AG08396 (cell line): Measurements from ENCODE around the gene C10orf105.

ENCODE experiments used
- DNase-seq: peaks from one replicate; pipeline ENCODE4 v3.0.0; 2012; ENCODE audit warnings: low spot score, mixed read lengths

The C10orf105 gene

GRCh38 chr10:71675295-71675970, 44.1 kb downstream of the C10orf105 start:
- DNase-seq, result no peak

DNA sequence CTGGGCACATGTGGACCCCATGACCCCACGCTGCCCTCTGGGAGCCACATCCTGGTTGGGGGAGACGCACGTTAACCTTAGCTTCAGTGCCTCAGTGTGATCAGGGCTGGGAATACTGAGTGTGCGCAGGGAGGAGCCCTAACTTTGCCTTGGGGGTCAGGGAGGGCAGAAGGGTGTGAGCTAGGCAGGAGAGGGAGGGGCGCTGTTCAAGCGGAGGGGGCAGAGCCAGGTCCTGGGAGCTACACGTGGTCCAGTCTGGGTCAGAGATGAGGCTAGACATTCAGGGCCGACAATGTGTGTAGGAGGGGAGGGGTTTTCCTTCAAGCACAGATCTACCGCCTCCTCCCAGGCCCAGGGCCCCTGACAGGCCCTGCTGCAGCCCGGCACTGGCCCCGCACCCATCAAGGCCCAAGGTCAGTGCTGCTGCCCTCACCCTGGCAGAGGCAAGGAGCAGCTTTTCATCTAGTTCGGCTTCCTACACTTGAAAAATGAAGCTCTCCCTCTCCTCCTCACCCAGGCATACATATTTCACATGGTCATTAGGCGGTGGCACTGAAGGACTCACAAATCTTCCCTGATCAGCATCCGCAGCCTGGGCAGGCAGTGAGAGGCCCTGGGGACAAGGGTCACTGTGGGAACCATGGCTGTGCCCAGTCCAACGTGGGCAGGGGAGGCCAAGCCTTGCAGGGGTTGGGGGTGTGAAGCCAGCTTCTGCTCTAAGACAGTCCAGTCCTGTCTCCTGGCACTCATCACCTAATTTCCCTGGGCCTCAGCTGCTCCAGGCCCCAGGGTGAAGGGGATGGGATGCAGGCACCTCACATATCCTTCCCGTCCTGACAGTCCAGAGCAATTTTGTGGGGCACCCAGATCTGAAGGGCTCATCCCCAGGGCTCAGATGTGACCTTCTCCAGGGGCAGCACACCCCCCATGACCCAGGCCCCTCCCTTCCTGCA, 47.3 kb downstream of the C10orf105 start:
- no peak for DNase-seq

- no peak for DNase-seq
These were observed 52.2 kb downstream of the C10orf105 start for GRCh38 chr10:71667387-71667752.

- DNase-seq, result no peak
These were observed 52.8 kb downstream of the C10orf105 start for GRCh38 chr10:71666639-71667386.

- DNase-seq, result no peak
These were observed 54.1 kb downstream of the C10orf105 start for GRCh38 chr10:71665456-71665855.

DNA sequence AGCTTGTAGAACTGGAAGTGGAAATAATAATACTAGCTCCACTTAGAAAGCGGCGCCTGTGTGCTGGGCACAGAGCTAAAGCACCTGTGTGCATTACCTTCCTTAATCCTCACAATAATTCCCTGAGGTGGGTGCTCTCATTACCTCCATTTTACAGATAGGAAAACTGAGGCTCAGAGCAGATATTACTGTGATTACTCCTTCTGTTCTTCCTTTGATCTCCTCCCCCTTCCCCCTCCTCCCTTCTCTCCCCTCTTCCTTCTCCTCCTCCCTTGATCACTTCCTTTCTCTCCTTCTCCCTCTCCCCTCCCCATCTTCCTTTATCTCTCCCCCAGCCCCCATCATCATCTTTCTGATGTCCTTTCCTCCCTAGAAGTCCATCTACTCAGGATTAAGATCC, 55.0 kb downstream of the C10orf105 start:
- no peak for DNase-seq

GRCh38 chr10:71663311-71663710, 56.3 kb downstream of the C10orf105 start:
- no peak for DNase-seq

GRCh38 chr10:71661779-71662336, 57.7 kb downstream of the C10orf105 start:
- DNase-seq, result no peak
